Chondrocyte (in vitro differentiated cells): ENCODE data around the gene IMMP2L. TPM values are rescaled to one million over a fixed set of nuclear protein-coding genes. Genes with fewer than 3 reads are reported as not detected.

Source experiments
- DNase-seq: peaks from one replicate; pipeline ENCODE4 v3.0.0; 2021; ENCODE audit warnings: mixed read lengths, low spot score
- H3K27ac Mint-ChIP-seq: one replicate; pipeline ENCODE4 v1.8.0; 2021; ENCODE audit warnings: mild to moderate bottlenecking, moderate library complexity, mixed read lengths; ENCODE audit not compliant: unreplicated experiment
- H3K27me3 Mint-ChIP-seq: 2 replicates; pipeline ENCODE4 v1.8.0; 2021; ENCODE audit warnings: low read depth, mixed read lengths
- H3K36me3 Mint-ChIP-seq: 2 replicates; pipeline ENCODE4 v1.8.0; 2021; ENCODE audit warnings: low read depth, mixed read lengths
- H3K4me1 Mint-ChIP-seq: 2 replicates; pipeline ENCODE4 v1.8.0; 2021; ENCODE audit warnings: low read depth, mild to moderate bottlenecking, mixed read lengths
- H3K4me3 Mint-ChIP-seq: one replicate; pipeline ENCODE4 v1.8.0; 2021; ENCODE audit warnings: mild to moderate bottlenecking, moderate library complexity, mixed read lengths; ENCODE audit not compliant: unreplicated experiment
- H3K9me3 Mint-ChIP-seq: 2 replicates; pipeline ENCODE4 v1.8.0; 2021; ENCODE audit warnings: low read depth, mixed read lengths
- total RNA-seq: library from RNA; stranded (reverse); gene quantifications from 3 replicates; pipeline ENCODE4 v1.2.1, GENCODE V29; 2021
- TF ChIP-seq, protein P1 (sequence below): fragments of 200-600 bp; sonication (generic); IDR thresholded peaks from 2 replicates; pipeline ENCODE4 v1.5.0; 2021; ENCODE audit warnings: antibody characterized with exemption, mild to moderate bottlenecking, moderate library complexity

IMMP2L gene
- total RNA-seq, 1 donor from 2014 or later = 6.1 TPM

DNA sequence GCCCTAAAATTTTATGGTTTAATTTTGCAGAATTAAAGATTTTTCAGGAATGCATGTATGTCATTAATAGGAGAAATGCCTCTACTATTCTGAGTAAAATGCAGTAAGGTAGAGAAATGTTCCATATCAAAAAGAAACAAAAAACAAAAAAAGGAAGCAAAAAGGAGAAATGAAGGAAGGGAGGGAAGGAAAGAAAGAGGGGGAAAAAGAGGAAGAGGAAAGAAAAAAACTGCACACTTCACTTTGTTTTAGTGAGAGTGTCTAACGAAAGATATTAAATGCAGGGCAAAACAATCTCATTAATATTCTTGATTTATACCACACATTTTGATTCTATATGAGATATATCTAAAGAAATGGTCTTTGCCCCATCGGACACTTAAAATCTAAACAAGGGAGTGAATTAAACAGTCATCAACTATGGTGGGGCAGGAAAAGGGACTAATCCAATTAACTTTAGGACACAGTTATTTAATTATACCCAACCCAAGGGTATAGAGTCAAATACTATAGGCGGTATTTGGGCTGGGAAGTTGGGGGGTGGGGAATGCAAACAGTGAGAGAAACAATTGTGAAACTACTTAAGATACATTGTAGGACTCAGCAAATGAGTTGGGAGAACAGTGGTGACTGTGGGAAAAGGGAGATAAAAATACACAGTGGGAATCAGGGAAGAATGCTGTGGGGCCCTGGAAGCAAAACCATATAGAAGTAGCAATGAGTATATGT lies 27.0 kb downstream of the IMMP2L start:
- Mint-ChIP-seq H3K4me3 (no peak overlapping the region), H3K36me3 (no peaks in the 10 kb centered on the region), H3K27ac (no peak overlapping the region), H3K27me3 (no peaks in the 10 kb centered on the region), H3K4me1 (peaks cover 7% of the 10 kb centered on the region), H3K9me3 (no peaks in the 10 kb centered on the region)
- TF ChIP-seq, protein P1, sequence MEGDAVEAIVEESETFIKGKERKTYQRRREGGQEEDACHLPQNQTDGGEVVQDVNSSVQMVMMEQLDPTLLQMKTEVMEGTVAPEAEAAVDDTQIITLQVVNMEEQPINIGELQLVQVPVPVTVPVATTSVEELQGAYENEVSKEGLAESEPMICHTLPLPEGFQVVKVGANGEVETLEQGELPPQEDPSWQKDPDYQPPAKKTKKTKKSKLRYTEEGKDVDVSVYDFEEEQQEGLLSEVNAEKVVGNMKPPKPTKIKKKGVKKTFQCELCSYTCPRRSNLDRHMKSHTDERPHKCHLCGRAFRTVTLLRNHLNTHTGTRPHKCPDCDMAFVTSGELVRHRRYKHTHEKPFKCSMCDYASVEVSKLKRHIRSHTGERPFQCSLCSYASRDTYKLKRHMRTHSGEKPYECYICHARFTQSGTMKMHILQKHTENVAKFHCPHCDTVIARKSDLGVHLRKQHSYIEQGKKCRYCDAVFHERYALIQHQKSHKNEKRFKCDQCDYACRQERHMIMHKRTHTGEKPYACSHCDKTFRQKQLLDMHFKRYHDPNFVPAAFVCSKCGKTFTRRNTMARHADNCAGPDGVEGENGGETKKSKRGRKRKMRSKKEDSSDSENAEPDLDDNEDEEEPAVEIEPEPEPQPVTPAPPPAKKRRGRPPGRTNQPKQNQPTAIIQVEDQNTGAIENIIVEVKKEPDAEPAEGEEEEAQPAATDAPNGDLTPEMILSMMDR = no peak
- DNase-seq = no peak

- no peak overlapping the region for H3K4me3 Mint-ChIP-seq
- DNase-seq = no peak
- H3K4me1 Mint-ChIP-seq = peaks cover 15% of the 10 kb centered on the region
- TF ChIP-seq, protein P1 = no peak
- H3K36me3 Mint-ChIP-seq = no peaks in the 10 kb centered on the region
- no peak overlapping the region for H3K27ac Mint-ChIP-seq
- H3K9me3 Mint-ChIP-seq = no peaks in the 10 kb centered on the region
- no peaks in the 10 kb centered on the region for H3K27me3 Mint-ChIP-seq
Observed at GRCh38 chr7:111532625-111533024, 29.7 kb downstream of the IMMP2L start.

DNA sequence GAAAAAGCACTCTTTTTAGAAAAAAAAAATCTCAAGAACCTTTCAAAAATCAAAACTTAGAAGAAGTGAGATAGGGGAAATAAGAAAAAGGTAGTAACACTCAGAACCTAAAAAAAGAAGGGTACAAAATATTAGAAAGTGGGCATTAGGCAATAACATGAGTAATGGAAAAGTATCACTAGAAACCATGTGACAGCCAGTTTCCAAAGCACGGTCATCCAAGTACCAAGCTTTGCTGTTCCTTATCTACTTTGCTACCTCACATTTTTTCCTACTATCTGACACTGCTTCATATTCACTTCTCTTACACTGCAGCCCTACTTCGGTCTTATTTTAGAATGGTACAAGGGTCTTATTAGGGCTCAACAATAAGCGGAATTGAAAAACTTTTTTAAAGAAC lies 30.3 kb downstream of the IMMP2L start:
- H3K4me3 Mint-ChIP-seq = no peak overlapping the region
- H3K27me3 Mint-ChIP-seq = no peaks in the 10 kb centered on the region
- TF ChIP-seq, protein P1 = no peak
- no peak for DNase-seq
- H3K36me3 Mint-ChIP-seq = no peaks in the 10 kb centered on the region
- H3K9me3 Mint-ChIP-seq = no peaks in the 10 kb centered on the region
- H3K4me1 Mint-ChIP-seq = peaks cover 15% of the 10 kb centered on the region
- no peak overlapping the region for H3K27ac Mint-ChIP-seq

DNA sequence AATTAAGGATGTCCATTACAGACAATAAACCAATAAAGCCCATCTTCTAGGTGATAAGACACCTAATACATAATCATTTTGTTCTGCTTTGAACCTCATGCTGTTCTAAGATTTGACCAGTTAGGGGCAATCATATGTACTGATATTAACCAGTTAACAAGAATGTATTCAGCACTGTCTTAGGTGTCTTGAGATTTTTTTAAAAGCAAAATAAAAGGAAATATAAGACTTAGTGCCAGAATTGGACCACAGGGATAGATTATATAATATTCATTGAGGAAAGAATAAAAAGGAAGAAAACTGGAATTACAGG lies 32.0 kb downstream of the IMMP2L start:
- Mint-ChIP-seq H3K4me3 (no peak overlapping the region), H3K4me1 (peaks cover 15% of the 10 kb centered on the region), H3K36me3 (no peaks in the 10 kb centered on the region), H3K9me3 (no peaks in the 10 kb centered on the region), H3K27ac (no peak overlapping the region), H3K27me3 (no peaks in the 10 kb centered on the region)
- TF ChIP-seq, protein P1 = no peak
- no peak for DNase-seq

DNA sequence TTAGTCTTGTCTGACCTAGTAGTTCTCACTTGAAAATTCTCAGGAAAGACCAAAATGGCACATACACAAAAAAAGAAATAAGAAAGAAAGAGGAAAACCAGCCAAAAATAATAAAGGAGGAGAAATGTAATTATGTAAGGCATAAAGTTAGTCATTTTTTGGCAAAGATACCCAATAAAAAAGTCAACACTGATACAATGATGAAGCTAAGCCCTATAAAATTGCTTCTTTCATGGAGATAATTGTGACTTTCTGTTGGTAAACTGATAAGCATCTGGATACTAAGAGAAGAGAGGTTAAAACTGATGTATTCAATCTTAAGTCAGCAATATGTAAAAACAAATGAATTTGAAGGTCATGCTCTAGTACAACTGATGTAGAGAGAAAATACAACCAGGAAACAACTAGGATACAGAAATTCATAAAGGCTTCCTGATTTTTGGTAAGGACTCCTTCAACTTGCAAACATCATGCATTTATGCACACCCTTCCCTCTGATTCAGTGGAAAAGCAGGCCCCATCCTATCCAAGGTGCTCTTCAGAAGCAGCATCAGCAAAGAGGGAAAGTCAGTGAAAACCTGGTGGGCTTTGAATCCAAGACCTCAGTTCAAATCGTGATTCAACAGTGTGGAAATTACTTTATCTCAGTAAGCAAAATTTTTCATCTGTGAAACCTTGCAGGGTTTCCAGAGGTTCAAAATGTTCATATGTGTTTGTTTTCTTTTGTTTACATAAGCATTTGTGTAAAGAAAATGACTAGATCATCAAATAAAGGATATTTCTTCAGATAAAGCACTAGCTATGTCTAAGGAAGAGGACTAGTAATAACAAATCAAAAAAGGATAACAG lies 32.6 kb downstream of the IMMP2L start:
- DNase-seq = no peak
- no peak overlapping the region for H3K4me3 Mint-ChIP-seq

More for the DNA sequence above, 32.6 kb downstream of the IMMP2L start:
- Mint-ChIP-seq H3K27me3 (no peaks in the 10 kb centered on the region), H3K4me1 (peaks cover 15% of the 10 kb centered on the region), H3K27ac (no peak overlapping the region), H3K9me3 (no peaks in the 10 kb centered on the region), H3K36me3 (no peaks in the 10 kb centered on the region)
- TF ChIP-seq, protein P1 = no peak
